Gastroesophageal sphincter (tissue), 3 donors: ENCODE measurements around the gene TTC3.

ENCODE experiments used
- POLR2A ChIP-seq, 2 donors: fragments of 450-650 bp; IDR thresholded peaks; one replicate each; pipeline ENCODE4 v1.6.1; 2017; ENCODE audit warnings: antibody characterized with exemption in 2 of 2, mild to moderate bottlenecking in 2 of 2, moderate library complexity in 1 of 2
- POLR2AphosphoS5 ChIP-seq: sonication (generic); formaldehyde crosslinking; IDR thresholded peaks from one replicate; pipeline ENCODE4 v1.6.1; 2017; ENCODE audit warnings: antibody characterized with exemption
- TF ChIP-seq, protein P1 (sequence below), 4 experiments: fragments of 200-600 bp in 2 of 4; fragments of 450-650 bp in 2 of 4; sonication (generic) in 1 of 4; IDR thresholded peaks; one replicate each; pipeline ENCODE4 v1.5.1; 2017 to 2019; ENCODE audit warnings: antibody characterized with exemption in 4 of 4, mild to moderate bottlenecking in 2 of 4, moderate library complexity in 2 of 4

DNA sequence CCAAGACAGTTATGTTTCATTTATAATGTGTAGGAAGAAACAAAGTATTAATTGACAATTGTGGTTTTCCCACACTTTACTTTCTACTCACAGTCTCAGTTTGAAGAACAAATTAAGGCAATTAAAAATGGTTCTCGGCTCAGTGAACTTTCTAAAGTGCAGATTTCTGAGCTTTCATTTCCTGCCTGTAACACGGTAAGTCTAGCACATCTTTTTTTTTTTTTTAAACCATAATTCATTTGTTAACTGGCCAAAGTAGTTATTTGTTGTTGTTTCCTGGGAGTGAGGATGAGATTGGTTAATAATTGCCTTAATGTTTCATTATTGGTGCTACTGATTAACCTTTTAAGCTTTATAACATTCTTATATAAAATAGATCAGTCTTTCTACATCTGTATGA, 119.0 kb downstream of the TTC3 start:
- TF ChIP-seq POLR2A (IDR thresholded peaks at IDR 0.05) (no peak), POLR2AphosphoS5 (no peak)
- TF ChIP-seq, protein P1, sequence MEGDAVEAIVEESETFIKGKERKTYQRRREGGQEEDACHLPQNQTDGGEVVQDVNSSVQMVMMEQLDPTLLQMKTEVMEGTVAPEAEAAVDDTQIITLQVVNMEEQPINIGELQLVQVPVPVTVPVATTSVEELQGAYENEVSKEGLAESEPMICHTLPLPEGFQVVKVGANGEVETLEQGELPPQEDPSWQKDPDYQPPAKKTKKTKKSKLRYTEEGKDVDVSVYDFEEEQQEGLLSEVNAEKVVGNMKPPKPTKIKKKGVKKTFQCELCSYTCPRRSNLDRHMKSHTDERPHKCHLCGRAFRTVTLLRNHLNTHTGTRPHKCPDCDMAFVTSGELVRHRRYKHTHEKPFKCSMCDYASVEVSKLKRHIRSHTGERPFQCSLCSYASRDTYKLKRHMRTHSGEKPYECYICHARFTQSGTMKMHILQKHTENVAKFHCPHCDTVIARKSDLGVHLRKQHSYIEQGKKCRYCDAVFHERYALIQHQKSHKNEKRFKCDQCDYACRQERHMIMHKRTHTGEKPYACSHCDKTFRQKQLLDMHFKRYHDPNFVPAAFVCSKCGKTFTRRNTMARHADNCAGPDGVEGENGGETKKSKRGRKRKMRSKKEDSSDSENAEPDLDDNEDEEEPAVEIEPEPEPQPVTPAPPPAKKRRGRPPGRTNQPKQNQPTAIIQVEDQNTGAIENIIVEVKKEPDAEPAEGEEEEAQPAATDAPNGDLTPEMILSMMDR (IDR thresholded peaks at IDR 0.05), result no peak
